Measurements from ENCODE around the gene APLP2. TPM values are rescaled to one million over a fixed set of nuclear protein-coding genes. Genes with fewer than 3 reads are reported as not detected.

Gene APLP2
- total and polyA plus RNA-seq, 4 donors = 190 to 337 (median 233) TPM

GRCh38 chr11:130109386-130109785, 39.7 kb downstream of the APLP2 start:
- whole genome bisulfite sequencing = 88% methylated on average over 2 of the region's 2 CpGs
- Histone ChIP-seq H3K36me3 (ENCODE audit: control insufficient read depth in 4 of 4, insufficient read depth in 3 of 4, low read depth in 1 of 4, low read length in 3 of 4) (peaks cover 0 to 14% (median 8%) of the 10 kb centered on the region in 4 donors), H3K4me3 (ENCODE audit: low read depth in 1 of 3, low read length in 3 of 3) (no peak overlapping the region), H3K4me1 (ENCODE audit: control insufficient read depth in 4 of 4, insufficient read depth in 4 of 4, low read length in 3 of 4) (peaks cover 0 to 7% (median 4%) of the 10 kb centered on the region in 4 donors), H3K9me3 (ENCODE audit: control insufficient read depth in 4 of 4, low read length in 3 of 4) (no peaks in the 10 kb centered on the region), H3K27me3 (ENCODE audit: control insufficient read depth in 4 of 4, insufficient read depth in 4 of 4, low read length in 3 of 4) (no peaks in the 10 kb centered on the region), H3K9ac (ENCODE audit: low read depth in 1 of 2, low read length in 2 of 2) (no peak overlapping the region), H3K27ac (ENCODE audit: low read depth in 1 of 2, low read length in 2 of 2) (no peak overlapping the region)
- DNase-seq (ENCODE audit: low spot score) = no peak
- no peak for TF ChIP-seq YY1 (IDR thresholded peaks at IDR 0.05)
- TF ChIP-seq EGR1 (IDR thresholded peaks at IDR 0.05; ENCODE audit: low read depth in 2 of 2) = no peak
- TF ChIP-seq GABPA (IDR thresholded peaks at IDR 0.05 in 1 of 2, conservative IDR thresholded peaks at IDR 0.05 in 1 of 2) = no peak

GRCh38 chr11:130110339-130111108, 40.8 kb downstream of the APLP2 start:
- H3K4me3 ChIP-seq (ENCODE audit: low read depth in 1 of 3, low read length in 3 of 3) = no peak overlapping the region
- H3K9me3 ChIP-seq (ENCODE audit: control insufficient read depth in 4 of 4, low read length in 3 of 4) = no peaks in the 10 kb centered on the region
- no peak overlapping the region for H3K27ac ChIP-seq (ENCODE audit: low read depth in 1 of 2, low read length in 2 of 2)
- no peak for TF ChIP-seq CTCF (IDR thresholded peaks at IDR 0.05; ENCODE audit: low read depth, low read length, missing input control)
- no peak for TF ChIP-seq EGR1 (IDR thresholded peaks at IDR 0.05; ENCODE audit: low read depth in 2 of 2)
- no peak for TF ChIP-seq RXRA (IDR thresholded peaks at IDR 0.05)
- no peak for TF ChIP-seq RAD21 (IDR thresholded peaks at IDR 0.05)
- no peak for TF ChIP-seq SP1 (IDR thresholded peaks at IDR 0.05)
- TF ChIP-seq FOXA2 (IDR thresholded peaks at IDR 0.05) = no peak
- no peak for TF ChIP-seq HNF4G (IDR thresholded peaks at IDR 0.05)
- TF ChIP-seq JUND (IDR thresholded peaks at IDR 0.05) = no peak
- no peak for TF ChIP-seq MAX (IDR thresholded peaks at IDR 0.05)
- TF ChIP-seq FOXA1 (IDR thresholded peaks at IDR 0.05) = no peak
- no peak for TF ChIP-seq GABPA (IDR thresholded peaks at IDR 0.05 in 1 of 2, conservative IDR thresholded peaks at IDR 0.05 in 1 of 2)
- TF ChIP-seq NR2F2 (IDR thresholded peaks at IDR 0.05) = no peak
- no peak for TF ChIP-seq ZBTB33 (IDR thresholded peaks at IDR 0.05)
- H3K36me3 ChIP-seq (ENCODE audit: control insufficient read depth in 4 of 4, insufficient read depth in 3 of 4, low read depth in 1 of 4, low read length in 3 of 4) = peaks cover 0 to 14% (median 8%) of the 10 kb centered on the region in 4 donors
- no peak overlapping the region for H3K9ac ChIP-seq (ENCODE audit: low read depth in 1 of 2, low read length in 2 of 2)
- peaks cover 2 to 18% (median 10%) of the 10 kb centered on the region in 4 donors for H3K4me1 ChIP-seq (ENCODE audit: control insufficient read depth in 4 of 4, insufficient read depth in 4 of 4, low read length in 3 of 4)
- WGBS = 95% methylated on average over 7 of the region's 7 CpGs
- H3K27me3 ChIP-seq (ENCODE audit: control insufficient read depth in 4 of 4, insufficient read depth in 4 of 4, low read length in 3 of 4) = no peaks in the 10 kb centered on the region
- DNase-seq (ENCODE audit: low spot score) = no peak
